Keratinocyte (primary cell): ENCODE data around the gene NR3C2. TPM values are rescaled to one million over a fixed set of nuclear protein-coding genes. Genes with fewer than 3 reads are reported as not detected.

ENCODE experiments used
- DNase-seq: peaks from one replicate; pipeline ENCODE4 v3.0.0-alpha.2; 2011; ENCODE audit warnings: low read depth, missing footprints, low spot score
- FAIRE-seq: peaks from 2 replicates; lab custom pipeline; 2011; peaks lifted over from hg19 to GRCh38; lab: Jason Lieb, UNC
- H2AFZ ChIP-seq: 2 replicates; pipeline ENCODE4 v1.6.0; 2012; ENCODE audit warnings: low read length, control low read depth, inconsistent platforms; ENCODE audit not compliant: control insufficient read depth
- H3K27ac ChIP-seq: 2 replicates; pipeline ENCODE4 v1.5.1; 2011; ENCODE audit warnings: low read length; ENCODE audit not compliant: control insufficient read depth, insufficient read depth
- H3K27me3 ChIP-seq: 3 replicates; pipeline ENCODE4 v1.6.0; 2011; ENCODE audit warnings: low read length; ENCODE audit not compliant: control insufficient read depth, insufficient read depth; ENCODE audit errors: extremely low read depth
- H3K36me3 ChIP-seq, 2 experiments: 2 replicates in 1 of 2; 3 replicates in 1 of 2; pipeline ENCODE4 v1.5.1; 2011; ENCODE audit warnings: low read length in 2 of 2, mild to moderate bottlenecking in 1 of 2; ENCODE audit not compliant: control insufficient read depth in 2 of 2, insufficient read depth in 2 of 2; ENCODE audit errors: extremely low read depth in 1 of 2
- H3K4me1 ChIP-seq: 3 replicates; pipeline ENCODE4 v1.5.1; 2011; ENCODE audit warnings: low read length; ENCODE audit not compliant: control insufficient read depth, insufficient read depth; ENCODE audit errors: extremely low read depth
- H3K4me2 ChIP-seq: 3 replicates; pipeline ENCODE4 v1.6.0; 2011; ENCODE audit warnings: low read depth, low read length; ENCODE audit not compliant: control insufficient read depth, insufficient read depth; ENCODE audit errors: extremely low read depth
- H3K4me3 ChIP-seq, 3 experiments: fragments of 200-600 bp in 1 of 3; sonication (generic) in 1 of 3; 2 replicates in 2 of 3; 3 replicates in 1 of 3; pipeline ENCODE4 v1.5.1; 2011 to 2016; ENCODE audit warnings: low read length in 3 of 3, mild to moderate bottlenecking in 3 of 3, control low read depth in 2 of 3, inconsistent platforms in 1 of 3, low read depth in 1 of 3, mixed read lengths in 1 of 3, mixed run types in 1 of 3, moderate library complexity in 1 of 3; ENCODE audit not compliant: control insufficient read depth in 2 of 3, insufficient read depth in 2 of 3; ENCODE audit errors: extremely low read depth in 1 of 3
- H3K79me2 ChIP-seq: 2 replicates; pipeline ENCODE4 v1.6.0; 2012; ENCODE audit warnings: low read length; ENCODE audit not compliant: control insufficient read depth, insufficient read depth
- H3K9ac ChIP-seq: 3 replicates; pipeline ENCODE4 v1.6.0; 2011; ENCODE audit warnings: low read length; ENCODE audit not compliant: control insufficient read depth, insufficient read depth; ENCODE audit errors: extremely low read depth
- H3K9me1 ChIP-seq: 3 replicates; pipeline ENCODE4 v1.6.0; 2011; ENCODE audit warnings: low read length; ENCODE audit not compliant: control insufficient read depth, insufficient read depth; ENCODE audit errors: extremely low read depth
- H3K9me3 ChIP-seq: 2 replicates; pipeline ENCODE4 v1.5.1; 2012; ENCODE audit warnings: low read depth, low read length; ENCODE audit not compliant: control insufficient read depth
- H4K20me1 ChIP-seq: 3 replicates; pipeline ENCODE4 v1.6.0; 2011; ENCODE audit warnings: low read length; ENCODE audit not compliant: control insufficient read depth, insufficient read depth; ENCODE audit errors: extremely low read depth
- EZH2 ChIP-seq: IDR thresholded peaks from one replicate; pipeline ENCODE4 v1.6.1; 2012; ENCODE audit warnings: inconsistent platforms, mild to moderate bottlenecking, low read length, moderate library complexity
- dilution Hi-C: fragments of 300-500 bp; cut with MboI; formaldehyde crosslinking; loops from one replicate; pipeline ENCODE4 v1.7.0; 2020; ENCODE audit warnings: low sequenced_read_pairs; ENCODE audit not compliant: extremely low pct_ligation_motif_present
- polyA plus RNA-seq, 5 experiments: library from polyadenylated mRNA; depleted of rRNA in 3 of 5; stranded (reverse) in 3 of 5; stranded (forward) in 1 of 5; unstranded in 1 of 5; fragments of >200 nt; gene quantifications; 1 replicate in 1 of 5; 2 replicates in 3 of 5; 3 replicates in 1 of 5; pipeline versions ENCODE4 v1.2.1 to v1.2.3, GENCODE V29; 2011 to 2012; ENCODE audit warnings: missing spikeins in 2 of 5, low read depth in 1 of 5, low replicate concordance in 1 of 5
- TF ChIP-seq, protein P1 (sequence below), 3 experiments: IDR thresholded peaks in 1 of 3; conservative IDR thresholded peaks in 1 of 3; optimal IDR thresholded peaks in 1 of 3; 2 replicates in 2 of 3; 3 replicates in 1 of 3; pipeline versions ENCODE3 to v1.5.1; 2011; ENCODE audit warnings: low read length in 3 of 3, mild to moderate bottlenecking in 3 of 3, moderate library complexity in 2 of 3, control low read depth in 1 of 3, inconsistent platforms in 1 of 3; ENCODE audit not compliant: insufficient read depth in 2 of 3; ENCODE audit errors: extremely low read depth in 1 of 3

The NR3C2 gene
- polyA plus RNA-seq, 1 donor (not counting 4 experiments of a cell fraction or from before 2014, with no cell fraction given), result 1.5 TPM

DNA sequence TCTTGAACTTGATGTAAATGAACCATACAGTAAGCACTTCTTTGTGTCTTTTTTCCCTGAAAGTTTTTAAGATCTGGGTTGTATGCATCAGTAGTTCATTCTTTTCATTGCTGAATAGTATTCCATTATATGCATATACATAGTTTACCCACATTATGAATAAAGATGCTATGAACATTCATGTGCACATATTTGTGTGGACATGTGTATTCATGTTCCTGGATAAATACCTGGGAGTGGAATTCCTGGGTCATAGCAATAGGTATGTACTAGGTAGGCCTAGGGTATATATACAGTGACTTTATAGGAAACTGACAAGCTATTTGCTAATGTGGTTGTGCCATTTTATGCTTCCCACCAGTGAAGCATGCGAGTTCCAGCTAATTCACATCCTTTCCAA is 215.9 kb downstream of the NR3C2 start:
- Histone ChIP-seq H4K20me1 (no peaks in the 10 kb centered on the region), H2AFZ (no peak overlapping the region), H3K79me2 (no peaks in the 10 kb centered on the region), H3K4me3 (no peak overlapping the region), H3K27me3 (no peaks in the 10 kb centered on the region), H3K4me2 (no peak overlapping the region), H3K27ac (no peak overlapping the region), H3K4me1 (no peaks in the 10 kb centered on the region), H3K9me3 (peaks cover 2% of the 10 kb centered on the region), H3K36me3 (no peaks in the 10 kb centered on the region), H3K9ac (no peak overlapping the region), H3K9me1 (no peaks in the 10 kb centered on the region)
- peak; percentile 7 for DNase-seq
- peak; percentile 20 for FAIRE-seq
- TF ChIP-seq EZH2, result no peak
- TF ChIP-seq, protein P1, sequence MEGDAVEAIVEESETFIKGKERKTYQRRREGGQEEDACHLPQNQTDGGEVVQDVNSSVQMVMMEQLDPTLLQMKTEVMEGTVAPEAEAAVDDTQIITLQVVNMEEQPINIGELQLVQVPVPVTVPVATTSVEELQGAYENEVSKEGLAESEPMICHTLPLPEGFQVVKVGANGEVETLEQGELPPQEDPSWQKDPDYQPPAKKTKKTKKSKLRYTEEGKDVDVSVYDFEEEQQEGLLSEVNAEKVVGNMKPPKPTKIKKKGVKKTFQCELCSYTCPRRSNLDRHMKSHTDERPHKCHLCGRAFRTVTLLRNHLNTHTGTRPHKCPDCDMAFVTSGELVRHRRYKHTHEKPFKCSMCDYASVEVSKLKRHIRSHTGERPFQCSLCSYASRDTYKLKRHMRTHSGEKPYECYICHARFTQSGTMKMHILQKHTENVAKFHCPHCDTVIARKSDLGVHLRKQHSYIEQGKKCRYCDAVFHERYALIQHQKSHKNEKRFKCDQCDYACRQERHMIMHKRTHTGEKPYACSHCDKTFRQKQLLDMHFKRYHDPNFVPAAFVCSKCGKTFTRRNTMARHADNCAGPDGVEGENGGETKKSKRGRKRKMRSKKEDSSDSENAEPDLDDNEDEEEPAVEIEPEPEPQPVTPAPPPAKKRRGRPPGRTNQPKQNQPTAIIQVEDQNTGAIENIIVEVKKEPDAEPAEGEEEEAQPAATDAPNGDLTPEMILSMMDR (optimal IDR thresholded peaks at IDR 0.05 in 1 of 3, IDR thresholded peaks at IDR 0.05 in 1 of 3, conservative IDR thresholded peaks at IDR 0.05 in 1 of 3; ENCODE audit: extremely low read depth in 1 of 3, insufficient read depth in 2 of 3, low read length in 3 of 3), result no peak
- dilution Hi-C loops, result no loop called here

DNA sequence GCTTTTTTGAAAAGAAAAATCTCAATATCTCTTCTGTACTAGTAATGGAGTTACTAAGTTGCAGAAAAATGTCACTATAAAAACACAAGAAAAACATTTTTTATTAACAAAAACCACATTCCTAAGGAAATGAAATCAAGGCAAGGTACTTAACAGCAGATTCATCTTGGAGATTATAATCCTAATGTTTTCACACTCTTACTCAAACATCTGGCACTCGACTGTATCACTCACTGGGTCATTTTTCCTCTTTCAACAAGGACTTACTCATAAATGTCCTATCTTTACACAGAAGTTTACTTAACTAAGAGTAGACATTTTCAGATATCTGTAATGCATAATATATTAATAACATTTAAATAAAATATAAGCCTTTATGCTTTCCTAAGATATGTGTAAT is 216.6 kb downstream of the NR3C2 start:
- no peaks in the 10 kb centered on the region for H3K9me1 ChIP-seq
- dilution Hi-C loops, result no loop called here
- no peak overlapping the region for H3K4me3 ChIP-seq
- H3K4me2 ChIP-seq, result no peak overlapping the region
- DNase-seq (no peak), FAIRE-seq (no peak)
- no peaks in the 10 kb centered on the region for H3K36me3 ChIP-seq
- no peak overlapping the region for H3K9ac ChIP-seq
- no peaks in the 10 kb centered on the region for H4K20me1 ChIP-seq
- no peaks in the 10 kb centered on the region for H3K4me1 ChIP-seq
- H2AFZ ChIP-seq, result no peak overlapping the region
- no peak for TF ChIP-seq EZH2
- TF ChIP-seq, protein P1 (optimal IDR thresholded peaks at IDR 0.05 in 1 of 3, IDR thresholded peaks at IDR 0.05 in 1 of 3, conservative IDR thresholded peaks at IDR 0.05 in 1 of 3; ENCODE audit: extremely low read depth in 1 of 3, insufficient read depth in 2 of 3, low read length in 3 of 3), result no peak
- H3K27me3 ChIP-seq, result no peaks in the 10 kb centered on the region
- no peak overlapping the region for H3K27ac ChIP-seq
- H3K9me3 ChIP-seq, result peaks cover 2% of the 10 kb centered on the region
- H3K79me2 ChIP-seq, result no peaks in the 10 kb centered on the region
